Dendritic cell treated with granulocyte-macrophage colony-stimulating factor and Interleukin-4, amounts not matched to agents 40 ng/mL and 50 ng/mL, for 4 days (primary cell): Measurements from ENCODE around the gene KLRC3.
"Not testable (repeated sequence)": the region's sequence is repeated elsewhere in the genome, so short reads cannot be mapped to it uniquely, and the experiment has no call there.

Experiments
- H3K27ac Mint-ChIP-seq: one replicate; pipeline ENCODE4 v1.8.0; 2022; ENCODE audit warnings: mild to moderate bottlenecking, mixed read lengths
- H3K27me3 Mint-ChIP-seq: one replicate; pipeline ENCODE4 v1.8.0; 2022; ENCODE audit warnings: mild to moderate bottlenecking, mixed read lengths
- H3K36me3 Mint-ChIP-seq: one replicate; pipeline ENCODE4 v1.8.0; 2022; ENCODE audit warnings: low read depth, mixed read lengths
- H3K4me1 Mint-ChIP-seq: one replicate; pipeline ENCODE4 v1.8.0; 2022; ENCODE audit warnings: low read depth, mixed read lengths
- H3K4me3 Mint-ChIP-seq: one replicate; pipeline ENCODE4 v1.8.0; 2022; ENCODE audit warnings: mild to moderate bottlenecking, moderate library complexity, mixed read lengths
- H3K9me3 Mint-ChIP-seq: one replicate; pipeline ENCODE4 v1.8.0; 2022; ENCODE audit warnings: mixed read lengths
- intact Hi-C: fragments of 100-400 bp; cut with micrococcal nuclease; formaldehyde crosslinking; loops from one replicate; pipeline ENCODE4 v1.15.0; 2022

The KLRC3 gene

DNA sequence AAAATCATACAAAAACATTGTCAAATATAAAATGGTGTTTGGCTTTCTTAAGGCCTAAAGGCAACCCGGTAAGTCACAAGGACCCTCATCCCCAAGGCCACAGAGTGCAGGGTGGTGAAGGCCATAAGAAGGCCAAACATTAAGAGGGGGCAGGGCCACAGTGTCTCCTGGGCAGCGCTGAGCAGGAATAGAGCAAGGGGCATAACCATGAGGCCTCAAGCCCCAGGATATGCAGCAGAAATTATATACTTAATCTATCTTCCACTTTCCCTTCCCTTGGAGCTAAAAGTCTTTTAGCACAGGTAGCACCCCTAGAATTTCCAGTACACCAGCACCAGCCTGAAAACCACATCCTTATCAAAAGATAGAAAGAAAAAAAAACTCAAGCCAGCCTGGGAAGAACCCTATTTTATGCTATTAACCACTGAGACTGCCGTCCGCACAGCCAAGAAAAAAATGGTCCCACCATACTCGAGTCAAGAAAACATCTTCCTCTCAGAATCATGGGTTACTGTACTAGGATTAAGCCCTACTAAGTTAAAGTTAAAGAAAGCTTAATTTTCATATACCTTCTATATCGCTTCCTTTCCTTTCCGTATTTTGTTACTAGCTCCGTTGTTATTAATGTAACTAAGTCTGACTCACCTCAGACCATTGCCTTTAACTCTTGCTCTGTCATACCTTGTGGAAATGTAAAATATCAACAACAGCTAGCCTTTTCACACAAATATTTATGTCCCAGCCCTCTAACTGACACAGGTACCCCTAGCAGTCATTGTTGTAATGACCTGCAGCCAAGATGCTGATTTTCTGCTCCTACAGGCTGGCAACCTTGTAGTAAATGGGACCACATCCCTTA, 50.6 kb downstream of the KLRC3 start:
- H3K9me3 Mint-ChIP-seq, result peaks cover 5% of the 10 kb centered on the region
- intact Hi-C loops, result no loop called here
- H3K27me3 Mint-ChIP-seq, result no peaks in the 10 kb centered on the region
- no peak overlapping the region for H3K4me3 Mint-ChIP-seq
- H3K4me1 Mint-ChIP-seq, result peaks cover 31% of the 10 kb centered on the region
- H3K27ac Mint-ChIP-seq, result no peak overlapping the region
- H3K36me3 Mint-ChIP-seq, result no peaks in the 10 kb centered on the region

DNA sequence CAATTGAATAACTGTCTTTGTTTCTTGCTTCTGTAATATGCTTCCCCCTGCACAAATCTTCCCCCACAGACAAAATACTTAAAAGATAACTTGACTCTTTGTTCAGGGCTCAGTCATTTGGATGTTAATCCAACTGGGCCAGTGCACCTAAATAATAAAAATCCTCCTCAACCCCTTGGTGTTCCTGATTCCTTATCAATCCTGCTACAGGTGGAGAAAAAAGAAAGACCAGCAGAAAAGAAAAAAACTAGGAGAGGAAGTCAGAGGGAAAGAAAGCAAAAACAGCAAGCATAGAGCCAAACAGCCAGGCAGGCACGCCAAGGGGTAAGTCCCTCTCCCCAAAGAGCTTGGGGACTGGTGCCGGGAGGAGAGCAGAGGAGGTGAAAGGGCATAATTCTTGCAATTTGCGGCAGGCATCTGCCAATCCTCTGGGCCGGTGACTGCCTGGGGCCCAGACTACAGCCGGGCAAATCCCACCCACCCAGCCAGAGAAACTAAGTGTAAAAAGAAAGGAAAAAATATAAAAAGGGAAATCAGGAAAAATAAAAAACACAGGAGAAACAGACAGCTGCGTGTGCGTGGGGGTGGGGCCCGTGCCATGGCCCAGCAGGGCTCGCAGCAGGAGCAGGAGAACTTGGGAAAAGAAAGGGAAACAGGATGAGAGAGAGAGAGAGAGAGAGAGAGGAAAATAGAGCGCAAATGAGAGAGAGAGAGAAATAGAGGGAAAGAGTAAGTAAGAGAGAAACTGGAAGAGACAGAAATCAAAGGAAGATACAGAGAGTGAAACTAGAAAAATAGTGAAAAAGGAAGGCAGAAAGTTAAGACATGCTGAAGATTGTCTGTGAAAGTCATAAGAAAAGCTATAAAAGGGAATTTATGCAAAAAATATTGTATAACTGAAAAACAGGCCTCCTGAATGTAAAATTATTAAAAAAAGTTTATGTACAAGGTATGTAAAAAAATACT, 51.9 kb downstream of the KLRC3 start:
- no peak overlapping the region for H3K4me3 Mint-ChIP-seq
- H3K4me1 Mint-ChIP-seq, result peaks cover 20% of the 10 kb centered on the region
- intact Hi-C loops, result no loop called here
- H3K36me3 Mint-ChIP-seq, result no peaks in the 10 kb centered on the region
- H3K27ac Mint-ChIP-seq, result no peak overlapping the region
- H3K27me3 Mint-ChIP-seq, result no peaks in the 10 kb centered on the region
- peaks cover 5% of the 10 kb centered on the region for H3K9me3 Mint-ChIP-seq

DNA sequence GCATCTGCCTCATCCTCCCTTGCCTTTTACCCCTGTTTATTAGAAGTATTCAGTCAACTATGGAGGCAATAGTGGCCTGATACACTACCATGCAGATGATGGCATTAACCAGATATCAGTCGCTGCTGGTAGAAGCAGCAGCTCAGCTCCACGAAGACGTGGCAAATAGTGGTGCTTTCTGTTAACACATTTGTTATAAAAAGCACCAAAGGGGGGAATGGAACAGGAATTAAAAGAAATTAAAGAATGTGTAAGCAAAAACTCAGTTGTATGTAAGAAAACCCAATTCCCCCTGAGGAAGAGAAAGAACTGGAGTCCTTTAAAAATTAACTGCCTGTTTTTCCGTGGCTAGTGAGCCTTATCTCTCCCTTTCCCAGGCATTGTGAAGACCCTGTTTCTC, 52.7 kb downstream of the KLRC3 start:
- H3K4me3 Mint-ChIP-seq, intact Hi-C loops, H3K9me3 Mint-ChIP-seq, H3K27ac Mint-ChIP-seq, H3K27me3 Mint-ChIP-seq, H3K36me3 Mint-ChIP-seq: not testable (repeated sequence)
- H3K4me1 Mint-ChIP-seq, result peaks cover 15% of the 10 kb centered on the region

DNA sequence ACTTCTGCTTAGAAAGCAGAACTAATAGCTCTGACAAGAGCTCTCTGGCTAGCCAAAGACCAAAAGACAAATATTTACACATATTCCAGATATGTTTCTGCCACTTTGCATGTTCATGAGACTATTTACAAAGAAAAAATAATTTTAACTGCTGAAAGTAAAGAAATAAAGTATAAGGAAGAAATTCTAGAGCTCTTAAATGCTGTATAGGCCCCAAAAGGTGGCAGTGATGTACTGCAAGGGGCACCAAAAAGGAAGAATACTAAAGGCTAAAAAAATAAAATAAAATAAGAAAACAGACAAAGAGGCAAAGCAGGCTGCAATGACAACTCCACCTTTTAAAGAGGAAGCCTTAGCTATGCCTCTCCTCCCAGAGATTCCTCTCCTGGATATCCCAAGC, 53.5 kb downstream of the KLRC3 start:
- peaks cover 7% of the 10 kb centered on the region for H3K4me1 Mint-ChIP-seq
- H3K9me3 Mint-ChIP-seq, result peaks cover 5% of the 10 kb centered on the region
- no peaks in the 10 kb centered on the region for H3K27me3 Mint-ChIP-seq
- H3K4me3 Mint-ChIP-seq, result no peak overlapping the region
- intact Hi-C loops, result no loop called here
- H3K27ac Mint-ChIP-seq, result no peak overlapping the region
- H3K36me3 Mint-ChIP-seq, result no peaks in the 10 kb centered on the region

DNA sequence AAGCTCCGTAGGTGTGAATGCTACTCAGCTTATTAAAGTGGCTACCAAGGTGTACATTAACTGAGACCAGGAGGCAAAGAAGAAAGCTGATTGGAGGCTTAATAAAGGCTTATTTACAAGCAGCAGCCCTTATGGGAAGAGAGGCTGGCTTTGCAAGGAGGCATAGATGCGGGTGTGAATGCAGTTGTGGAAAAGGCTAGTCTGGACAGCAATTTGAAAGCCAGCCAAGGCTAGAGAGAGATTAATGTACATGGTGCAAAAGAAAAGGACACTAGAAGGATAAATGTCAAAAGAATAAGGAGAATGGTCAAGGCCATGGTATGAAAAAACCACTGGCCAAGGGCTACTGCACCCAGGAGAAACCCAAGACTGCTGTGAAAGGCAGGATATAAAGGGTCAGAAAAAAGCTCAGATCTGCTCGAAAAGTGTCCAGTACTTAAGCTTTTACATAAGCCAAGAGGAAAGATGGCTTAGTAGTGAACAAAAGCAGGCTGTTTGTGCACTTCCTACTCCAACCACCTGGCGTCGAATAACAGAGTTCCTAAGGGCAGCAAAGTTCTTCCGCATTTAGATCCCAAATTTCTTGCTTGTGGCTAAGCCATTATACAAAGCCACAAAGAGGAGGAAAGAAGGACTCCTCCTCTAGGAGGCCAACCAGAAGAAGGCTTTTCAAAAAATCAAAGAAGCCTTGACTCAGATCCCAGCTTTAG, 54.5 kb downstream of the KLRC3 start:
- Mint-ChIP-seq H3K36me3 (no peaks in the 10 kb centered on the region), H3K9me3 (peaks cover 5% of the 10 kb centered on the region), H3K4me3 (no peak overlapping the region), H3K27me3 (no peaks in the 10 kb centered on the region), H3K27ac (no peak overlapping the region), H3K4me1 (no peaks in the 10 kb centered on the region)
- intact Hi-C loops, result no loop called here

DNA sequence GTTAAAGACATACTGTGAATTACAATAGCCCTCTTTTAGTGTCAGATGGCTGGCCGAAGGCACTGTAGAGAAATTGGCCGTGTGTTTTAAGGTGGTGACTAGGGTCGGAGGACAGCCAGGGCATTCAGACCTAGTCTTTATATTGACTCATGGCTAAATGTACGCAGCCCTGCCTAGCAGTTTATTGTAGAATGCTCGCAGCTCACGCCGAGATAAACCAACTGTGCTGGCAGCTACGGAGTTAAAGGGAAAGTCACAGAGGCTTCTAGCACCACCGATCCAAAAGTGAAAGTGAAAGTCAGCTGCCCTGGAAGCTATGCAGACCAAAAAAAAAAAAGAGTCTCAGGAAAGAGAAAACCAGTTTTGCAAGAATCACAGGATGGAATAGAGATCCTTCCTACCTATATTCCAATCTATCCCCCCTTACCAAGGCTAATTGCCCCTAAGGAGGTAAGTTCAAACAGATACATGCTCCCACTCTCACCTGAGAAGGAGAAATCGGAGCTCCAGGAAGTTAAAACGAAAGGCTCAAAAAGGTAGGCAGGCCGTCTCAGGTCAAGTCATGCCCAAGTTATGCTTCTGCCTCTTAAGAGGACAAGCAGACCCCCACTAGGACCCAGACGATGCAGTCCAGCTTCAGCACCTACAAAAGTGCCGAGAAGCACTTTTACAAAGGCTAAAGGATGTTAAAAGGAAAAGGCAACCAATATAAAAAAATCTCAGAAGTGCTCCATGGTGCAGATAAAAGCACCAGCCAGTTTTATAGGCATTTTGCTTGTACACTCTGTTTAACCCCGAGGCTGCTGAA, 55.4 kb downstream of the KLRC3 start:
- H3K36me3 Mint-ChIP-seq, result no peaks in the 10 kb centered on the region
- intact Hi-C loops, result loop anchor here (5.0 kb wide), 1 partner anchor 42 kb away; the partner anchor contains the start of gene KLRC4
- no peaks in the 10 kb centered on the region for H3K4me1 Mint-ChIP-seq
- H3K9me3 Mint-ChIP-seq, result peaks cover 5% of the 10 kb centered on the region
- no peaks in the 10 kb centered on the region for H3K27me3 Mint-ChIP-seq
- H3K4me3 Mint-ChIP-seq, result no peak overlapping the region
- no peak overlapping the region for H3K27ac Mint-ChIP-seq

DNA sequence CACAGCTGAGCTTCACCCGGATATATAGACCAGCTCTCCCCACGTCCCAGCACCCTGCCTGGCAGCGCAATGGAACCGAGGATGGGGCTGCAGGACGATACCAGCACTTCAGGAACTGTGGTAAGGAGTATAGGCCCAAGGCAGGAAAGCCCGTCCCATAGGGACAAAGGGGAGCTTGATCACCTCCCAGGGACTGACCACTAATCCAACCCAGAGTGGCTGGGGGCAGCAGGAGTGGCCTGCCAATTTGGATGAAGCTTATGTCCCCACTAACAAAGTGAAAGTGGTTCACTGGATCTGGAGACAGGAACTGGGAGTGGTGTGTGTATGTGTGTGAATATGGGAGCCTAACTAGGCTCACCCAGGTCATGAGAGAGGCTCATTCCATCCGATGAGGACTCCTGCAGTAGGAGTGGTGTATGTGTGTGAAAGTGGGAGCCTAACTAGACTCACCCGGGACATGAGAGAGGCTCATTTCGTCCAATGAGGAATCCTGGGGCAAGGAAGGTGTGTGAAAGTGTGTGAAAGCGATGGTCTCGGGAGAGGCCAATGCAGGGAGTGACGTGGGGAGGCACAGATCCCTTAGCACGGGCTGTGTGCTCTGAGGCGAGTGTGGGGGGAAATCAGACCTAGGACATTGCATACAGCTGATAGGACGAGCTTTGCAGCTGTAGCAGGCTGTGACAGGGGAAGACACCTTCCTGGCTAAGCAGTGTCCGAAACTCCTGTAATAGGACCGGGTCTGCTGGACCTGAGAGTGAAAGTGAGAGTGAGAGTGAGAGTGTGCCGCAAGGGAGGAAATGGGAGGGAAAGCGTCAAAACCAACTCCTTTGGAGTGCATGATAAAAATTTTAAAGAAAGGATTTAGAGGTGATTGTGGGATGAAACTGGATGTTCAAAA, 56.2 kb downstream of the KLRC3 start:
- no peak overlapping the region for H3K27ac Mint-ChIP-seq
- H3K36me3 Mint-ChIP-seq, result no peaks in the 10 kb centered on the region
- no peaks in the 10 kb centered on the region for H3K4me1 Mint-ChIP-seq
- H3K4me3 Mint-ChIP-seq, result no peak overlapping the region
- intact Hi-C loops, result loop anchor here (5.0 kb wide), 1 partner anchor 43 kb away; the partner anchor contains the start of gene KLRC4
- peaks cover 5% of the 10 kb centered on the region for H3K9me3 Mint-ChIP-seq
- no peaks in the 10 kb centered on the region for H3K27me3 Mint-ChIP-seq

DNA sequence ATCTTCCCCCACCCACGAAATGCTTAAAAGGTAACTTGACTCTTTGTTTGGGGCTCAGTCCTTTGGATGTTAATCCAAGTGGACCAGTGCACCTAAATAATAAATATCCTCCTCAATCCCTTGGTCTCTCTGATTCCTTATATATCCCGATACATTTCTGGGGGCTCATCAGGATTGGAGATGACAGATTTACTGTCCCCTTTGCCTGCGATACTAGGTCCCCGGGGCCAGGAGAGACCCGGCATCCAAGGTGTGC, 56.8 kb downstream of the KLRC3 start:
- no peak overlapping the region for H3K4me3 Mint-ChIP-seq
- H3K27me3 Mint-ChIP-seq, result no peaks in the 10 kb centered on the region
- intact Hi-C loops, result loop anchor here (5.0 kb wide), 1 partner anchor 44 kb away; the partner anchor contains the start of gene KLRC4
- H3K4me1 Mint-ChIP-seq, result no peaks in the 10 kb centered on the region
- no peak overlapping the region for H3K27ac Mint-ChIP-seq
- H3K9me3 Mint-ChIP-seq, result peaks cover 5% of the 10 kb centered on the region
- no peaks in the 10 kb centered on the region for H3K36me3 Mint-ChIP-seq

DNA sequence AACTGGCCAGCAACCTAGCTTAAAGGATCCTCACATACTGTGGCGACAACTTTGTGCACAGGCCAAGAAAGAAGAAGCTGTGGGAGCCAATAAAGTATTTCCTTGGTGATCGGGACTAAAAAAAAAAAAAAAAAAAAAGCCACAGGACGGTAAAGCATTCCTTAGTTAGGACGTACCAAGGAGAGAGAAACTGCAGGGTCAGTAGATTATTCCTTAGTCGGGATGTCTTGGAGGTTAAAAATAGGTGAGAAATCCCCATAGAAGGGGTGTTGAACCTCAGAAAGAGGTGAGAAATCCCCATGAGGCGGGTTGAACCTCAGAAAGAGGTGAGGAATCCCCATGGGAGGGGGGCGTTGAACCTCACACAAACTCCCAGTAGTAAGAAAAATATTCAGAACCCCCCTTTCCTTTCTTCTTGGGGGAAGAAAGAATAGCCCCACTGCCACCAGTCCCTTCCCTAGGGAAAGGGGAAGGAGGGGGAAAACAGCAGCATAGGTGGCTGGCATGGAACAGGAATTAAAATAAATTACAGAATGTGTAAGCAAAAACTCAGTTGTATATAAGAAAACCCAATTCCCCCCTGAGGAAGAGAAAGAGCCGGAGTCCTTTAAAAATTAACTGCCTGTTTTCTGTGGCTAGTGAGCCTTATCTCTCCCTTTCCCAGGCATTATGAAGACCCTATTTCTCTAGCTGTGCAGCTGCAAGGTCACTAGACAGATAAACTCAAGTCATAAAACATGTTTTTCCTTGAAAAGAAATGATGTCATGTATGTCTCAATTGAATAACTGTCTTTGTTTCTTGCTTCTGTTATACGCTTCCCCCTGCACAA, 57.4 kb downstream of the KLRC3 start:
- peaks cover 4% of the 10 kb centered on the region for H3K9me3 Mint-ChIP-seq
- no peaks in the 10 kb centered on the region for H3K4me1 Mint-ChIP-seq
- no peaks in the 10 kb centered on the region for H3K36me3 Mint-ChIP-seq
- no peak overlapping the region for H3K27ac Mint-ChIP-seq
- intact Hi-C loops, result loop anchor here (5.0 kb wide), 1 partner anchor 44 kb away; the partner anchor contains the start of gene KLRC4
- no peaks in the 10 kb centered on the region for H3K27me3 Mint-ChIP-seq
- H3K4me3 Mint-ChIP-seq, result no peak overlapping the region

DNA sequence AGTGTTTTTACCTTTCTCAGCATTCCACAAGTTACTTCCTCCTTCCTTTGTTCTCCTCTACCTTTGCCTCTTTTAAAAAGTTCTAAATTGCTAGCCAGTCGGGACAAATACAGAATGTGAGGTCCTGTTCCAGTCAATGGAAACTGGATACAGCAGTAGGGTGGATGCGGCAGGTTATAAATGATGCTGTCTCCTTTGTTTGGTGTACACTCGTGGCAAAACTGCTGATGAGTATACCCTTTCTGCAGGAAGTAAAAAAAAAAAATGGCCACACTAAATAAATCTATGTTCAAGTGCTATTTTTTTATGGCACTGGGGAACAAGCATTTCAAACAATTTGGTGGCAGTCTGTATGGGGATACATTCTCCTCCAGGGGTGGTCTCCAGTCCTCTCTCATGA, 58.1 kb downstream of the KLRC3 start:
- no peaks in the 10 kb centered on the region for H3K27me3 Mint-ChIP-seq
- H3K4me1 Mint-ChIP-seq, result no peaks in the 10 kb centered on the region
- no peaks in the 10 kb centered on the region for H3K9me3 Mint-ChIP-seq
- intact Hi-C loops, result loop anchor here (5.0 kb wide), 1 partner anchor 45 kb away; the partner anchor contains the start of gene KLRC4
- no peaks in the 10 kb centered on the region for H3K36me3 Mint-ChIP-seq
- no peak overlapping the region for H3K4me3 Mint-ChIP-seq
- H3K27ac Mint-ChIP-seq, result no peak overlapping the region
